Measurements from ENCODE around the gene ZNF576. TPM values are rescaled to one million over a fixed set of nuclear protein-coding genes. Genes with fewer than 3 reads are reported as not detected.

Gene ZNF576
- total RNA-seq, 1 donor from 2014 or later, result 12.6 TPM

GRCh38 chr19:43618921-43619261 lies 22.5 kb downstream of the ZNF576 start:
- no peaks in the 10 kb centered on the region for H3K9me3 Mint-ChIP-seq
- peak overlapping the region; percentile 92 for H3K4me3 Mint-ChIP-seq
- peak overlapping the region; percentile 96 for H3K27ac Mint-ChIP-seq
- no peak for TF ChIP-seq CTCF (IDR thresholded peaks at IDR 0.05; ENCODE audit: unreplicated experiment)
- H3K27me3 Mint-ChIP-seq (ENCODE audit: low read depth), result no peaks in the 10 kb centered on the region
- H3K36me3 Mint-ChIP-seq, result peaks cover 15% of the 10 kb centered on the region
- H3K4me1 Mint-ChIP-seq, result peaks cover 25% of the 10 kb centered on the region
- no peak for DNase-seq (ENCODE audit: low spot score in 2 of 2, unreplicated experiment in 2 of 2)

GRCh38 chr19:43619262-43620060 lies 23.1 kb downstream of the ZNF576 start, which contains the start of gene ZNF428:
Gene ZNF428, minus strand, starts transcription at chr19:43619629. Its CDS starts 5,325 bp downstream, at chr19:43614304.
- Mint-ChIP-seq H3K9me3 (no peaks in the 10 kb centered on the region), H3K4me3 (peak within 1 kb of the TSS; percentile 92), H3K27me3 (ENCODE audit: low read depth) (no peaks in the 10 kb centered on the region), H3K27ac (peak within 1 kb of the TSS; percentile 99), H3K36me3 (peaks cover 15% of the 10 kb centered on the region), H3K4me1 (peaks cover 25% of the 10 kb centered on the region)
- peak; percentile 85 to 89 for DNase-seq (ENCODE audit: low spot score in 2 of 2, unreplicated experiment in 2 of 2)
- no peak for TF ChIP-seq CTCF (IDR thresholded peaks at IDR 0.05; ENCODE audit: unreplicated experiment)

- DNase-seq (ENCODE audit: low spot score in 2 of 2, unreplicated experiment in 2 of 2), result no peak
- Mint-ChIP-seq H3K4me3 (peak overlapping the region; percentile 92), H3K4me1 (peaks cover 25% of the 10 kb centered on the region), H3K27me3 (ENCODE audit: low read depth) (no peaks in the 10 kb centered on the region), H3K36me3 (peaks cover 17% of the 10 kb centered on the region), H3K9me3 (no peaks in the 10 kb centered on the region), H3K27ac (peak overlapping the region; percentile 99)
- TF ChIP-seq CTCF (IDR thresholded peaks at IDR 0.05; ENCODE audit: unreplicated experiment), result no peak
These were observed 23.9 kb downstream of the ZNF576 start for GRCh38 chr19:43620061-43621001.

GRCh38 chr19:43622070-43622469 lies 25.7 kb downstream of the ZNF576 start:
- no peak for TF ChIP-seq CTCF (IDR thresholded peaks at IDR 0.05; ENCODE audit: unreplicated experiment)
- DNase-seq (ENCODE audit: low spot score in 2 of 2, unreplicated experiment in 2 of 2), result no peak
- peaks cover 21% of the 10 kb centered on the region for H3K4me1 Mint-ChIP-seq
- H3K36me3 Mint-ChIP-seq, result peaks cover 23% of the 10 kb centered on the region
- no peaks in the 10 kb centered on the region for H3K27me3 Mint-ChIP-seq (ENCODE audit: low read depth)
- no peaks in the 10 kb centered on the region for H3K9me3 Mint-ChIP-seq
- H3K27ac Mint-ChIP-seq, result no peak overlapping the region
- no peak overlapping the region for H3K4me3 Mint-ChIP-seq

GRCh38 chr19:43622956-43623355 lies 26.6 kb downstream of the ZNF576 start:
- no peak for TF ChIP-seq CTCF (IDR thresholded peaks at IDR 0.05; ENCODE audit: unreplicated experiment)
- no peak for DNase-seq (ENCODE audit: low spot score in 2 of 2, unreplicated experiment in 2 of 2)
- H3K4me3 Mint-ChIP-seq, result no peak overlapping the region
- peaks cover 21% of the 10 kb centered on the region for H3K4me1 Mint-ChIP-seq
- H3K27ac Mint-ChIP-seq, result no peak overlapping the region
- no peaks in the 10 kb centered on the region for H3K27me3 Mint-ChIP-seq (ENCODE audit: low read depth)
- H3K36me3 Mint-ChIP-seq, result peaks cover 26% of the 10 kb centered on the region
- H3K9me3 Mint-ChIP-seq, result no peaks in the 10 kb centered on the region
